HG02759 (cell line): ENCODE data around the gene CDH13.

ENCODE experiments used
- ATAC-seq: cut with Tn5 transposase; IDR thresholded peaks from one replicate; pipeline ENCODE4 v1.9.1; 2021; ENCODE audit warnings: mild to moderate bottlenecking, moderate library complexity; ENCODE audit not compliant: unreplicated experiment

Gene CDH13

GRCh38 chr16:82773018-82773417 lies 146.2 kb downstream of the CDH13 start:
- no peak for ATAC-seq

DNA sequence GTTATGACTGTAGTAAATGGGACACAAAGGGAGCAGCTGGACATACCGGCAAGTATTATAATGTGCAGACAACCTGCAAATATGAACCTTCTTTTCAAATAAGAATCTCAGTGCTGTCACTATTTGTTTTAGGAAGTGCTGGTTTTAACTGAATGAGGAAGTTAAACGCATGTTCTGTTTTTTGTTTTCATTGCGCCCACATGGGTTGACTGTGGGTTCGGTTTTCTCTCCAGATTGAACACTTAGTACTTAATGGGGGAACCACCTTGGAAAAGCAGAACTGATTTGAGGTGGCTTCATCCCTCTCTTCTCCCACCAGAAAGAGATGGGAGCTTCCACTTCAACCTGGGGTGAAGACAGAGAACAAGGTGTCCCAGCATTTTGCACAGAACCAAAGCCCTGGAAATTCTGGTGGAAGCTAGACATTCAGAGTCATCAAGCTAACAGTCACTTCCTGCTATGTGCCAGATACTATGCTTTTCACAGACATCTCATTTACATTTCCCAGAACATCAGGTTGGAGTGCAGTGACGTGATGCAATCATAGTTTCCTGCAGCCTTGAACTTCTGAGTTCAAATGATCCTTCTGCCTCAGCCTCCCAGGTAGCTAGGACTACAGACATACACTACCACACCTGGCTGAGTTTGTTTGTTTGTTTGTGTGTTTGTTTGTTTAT lies 149.8 kb downstream of the CDH13 start:
- no peak for ATAC-seq

DNA sequence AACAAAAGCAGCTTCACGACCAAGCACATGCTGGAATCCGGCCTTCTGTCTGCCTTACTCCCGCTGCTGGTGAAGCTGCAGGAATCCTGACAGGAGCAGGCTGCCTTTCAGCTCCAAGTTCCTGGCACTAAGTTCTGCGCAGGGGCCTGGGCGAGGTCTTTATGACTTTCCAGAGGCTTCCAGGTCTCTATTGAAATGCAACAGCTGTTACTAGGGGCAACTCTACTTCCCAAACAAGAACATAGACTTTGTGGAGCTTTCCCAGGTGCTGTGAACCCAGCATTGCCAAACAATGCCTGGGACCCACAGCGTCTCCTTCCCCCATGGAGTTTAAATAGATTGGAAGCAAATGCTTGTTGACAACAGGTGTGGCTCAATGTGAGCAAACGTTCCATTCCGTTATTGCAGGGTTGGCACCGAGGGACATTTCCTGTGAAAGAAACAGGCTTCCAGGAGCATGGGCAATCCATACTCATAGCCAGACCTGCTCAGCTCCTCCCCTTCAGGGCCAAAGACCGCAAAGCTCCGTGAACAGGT lies 156.0 kb downstream of the CDH13 start:
- no peak for ATAC-seq

GRCh38 chr16:82783933-82784572 lies 157.3 kb downstream of the CDH13 start:
- no peak for ATAC-seq

DNA sequence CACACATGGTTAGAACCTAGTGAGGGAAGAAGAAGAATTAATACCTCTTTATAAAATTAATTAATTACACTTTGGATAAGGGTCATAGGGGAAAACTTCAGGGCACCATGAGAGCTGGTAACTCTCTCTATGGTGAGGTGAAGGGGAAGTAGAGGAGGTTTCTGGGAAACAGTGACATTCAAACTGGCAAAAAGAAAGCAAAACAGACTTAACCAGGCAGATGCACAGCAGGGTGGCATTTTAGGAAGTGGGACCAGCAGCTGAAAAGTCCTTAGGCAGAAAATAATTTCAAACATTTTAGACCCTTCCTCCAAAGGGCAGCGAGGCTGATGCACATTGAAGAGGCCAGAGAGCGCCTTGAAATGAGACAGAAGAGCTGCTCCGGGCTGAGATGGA lies 157.8 kb downstream of the CDH13 start:
- ATAC-seq, result no peak

DNA sequence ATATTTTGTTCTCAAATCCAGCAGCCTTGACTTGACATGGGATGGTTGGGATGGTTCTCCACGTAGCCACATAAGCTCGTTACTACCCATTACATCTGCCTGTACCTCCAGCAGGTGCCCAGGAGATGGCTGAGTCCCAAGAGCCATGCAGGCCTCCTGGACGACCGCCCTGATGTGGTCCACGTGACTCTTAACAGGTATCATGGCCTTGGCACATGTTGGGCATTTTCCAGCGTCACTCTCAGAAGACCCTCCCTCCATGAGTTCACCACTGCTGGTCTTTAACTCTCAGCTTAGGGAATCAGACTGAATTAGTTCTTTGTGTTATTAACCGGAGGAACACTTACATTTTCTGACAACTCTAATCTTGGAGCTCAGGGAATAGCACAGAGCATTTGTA lies 161.5 kb downstream of the CDH13 start:
- ATAC-seq, result no peak

DNA sequence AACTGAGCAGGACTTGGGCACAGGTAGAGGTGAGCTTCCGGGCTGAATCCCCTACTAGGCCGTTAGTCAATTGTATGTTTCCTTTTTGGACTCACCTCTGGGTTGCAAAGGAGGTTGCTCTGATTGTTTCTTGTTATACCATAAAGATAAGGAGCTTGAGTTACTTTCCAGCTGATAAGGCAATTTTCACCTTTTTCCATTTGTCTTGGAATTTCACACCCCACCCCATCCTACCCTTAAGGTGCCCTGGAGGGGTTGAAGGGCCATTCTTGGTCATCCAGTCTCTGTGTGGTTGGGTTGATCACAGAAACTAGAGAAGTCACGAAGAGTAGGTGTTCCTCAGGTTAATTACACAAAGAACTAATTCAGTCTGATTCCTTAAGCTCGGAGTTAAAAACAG lies 162.2 kb downstream of the CDH13 start:
- no peak for ATAC-seq

GRCh38 chr16:82792693-82793092 lies 165.9 kb downstream of the CDH13 start:
- ATAC-seq, result no peak

GRCh38 chr16:82793528-82794245 lies 166.9 kb downstream of the CDH13 start:
- no peak for ATAC-seq

- no peak for ATAC-seq
Observed at GRCh38 chr16:82796047-82796446, 169.3 kb downstream of the CDH13 start.

- ATAC-seq, result no peak
Observed at GRCh38 chr16:82801361-82801760, 174.6 kb downstream of the CDH13 start.

DNA sequence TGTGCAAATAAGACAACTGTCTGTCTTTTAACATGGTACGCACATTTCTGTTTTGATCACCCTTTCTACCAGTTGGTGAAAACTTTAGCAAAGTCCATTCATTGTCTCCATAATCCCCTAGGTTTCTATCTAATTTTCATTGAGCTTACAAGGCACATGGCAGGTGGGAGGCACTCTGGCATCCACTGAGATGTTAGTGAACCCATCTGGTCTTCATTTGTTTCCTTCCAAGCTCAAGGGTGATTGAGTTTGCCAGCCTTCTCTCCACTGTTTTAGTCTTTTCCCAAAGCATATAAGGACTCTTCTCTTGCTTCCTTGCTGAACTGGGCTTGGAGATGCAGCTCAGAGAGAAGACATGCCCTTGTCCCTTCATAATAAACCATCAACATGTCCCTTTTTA lies 179.1 kb downstream of the CDH13 start:
- ATAC-seq, result no peak

DNA sequence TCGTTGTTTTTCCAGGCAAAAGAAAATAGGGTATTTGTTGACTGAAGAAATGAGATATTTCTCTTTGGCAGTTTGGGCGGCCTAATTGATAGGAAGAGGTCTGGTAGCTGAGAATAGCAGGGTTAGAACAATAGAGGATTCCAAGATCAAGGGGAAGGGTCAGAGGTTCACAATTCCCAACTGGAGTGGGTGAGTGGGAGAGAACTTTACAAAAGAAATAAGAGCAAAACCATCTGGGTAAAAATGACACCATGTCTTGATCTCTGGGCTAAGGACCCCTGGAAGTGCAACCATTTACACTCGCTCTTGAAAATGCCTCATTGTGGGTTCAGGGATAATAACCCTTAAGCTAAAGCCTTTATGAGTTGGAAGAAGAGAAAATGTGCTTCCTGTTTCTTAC lies 180.5 kb downstream of the CDH13 start:
- no peak for ATAC-seq

DNA sequence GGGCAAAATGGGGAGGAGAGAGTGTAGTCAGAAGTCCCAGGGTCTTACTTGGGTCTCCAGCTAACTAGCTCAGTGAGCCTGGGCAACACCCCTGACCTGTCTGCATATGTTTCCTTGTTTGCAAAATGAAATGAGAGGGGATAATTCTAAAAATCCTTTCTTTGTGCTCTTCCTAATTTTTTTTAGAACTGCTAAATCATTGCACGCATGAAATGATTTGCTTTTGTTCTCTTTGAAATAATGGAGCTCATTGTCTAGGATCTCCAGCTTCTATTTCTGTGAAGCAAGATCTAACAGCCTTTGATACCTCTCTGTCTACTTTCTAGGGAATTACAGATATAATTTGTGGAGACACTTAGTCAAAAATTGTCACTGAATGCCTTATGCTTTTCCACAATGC lies 181.3 kb downstream of the CDH13 start:
- ATAC-seq, result no peak

- no peak for ATAC-seq
Observed at GRCh38 chr16:82810077-82810476, 183.3 kb downstream of the CDH13 start.

GRCh38 chr16:82814059-82814458 lies 187.3 kb downstream of the CDH13 start:
- no peak for ATAC-seq

- ATAC-seq, result no peak
Observed at GRCh38 chr16:82819286-82819685, 192.5 kb downstream of the CDH13 start.

GRCh38 chr16:82820855-82821254 lies 194.1 kb downstream of the CDH13 start:
- no peak for ATAC-seq

GRCh38 chr16:82824408-82824807 lies 197.6 kb downstream of the CDH13 start:
- no peak for ATAC-seq

DNA sequence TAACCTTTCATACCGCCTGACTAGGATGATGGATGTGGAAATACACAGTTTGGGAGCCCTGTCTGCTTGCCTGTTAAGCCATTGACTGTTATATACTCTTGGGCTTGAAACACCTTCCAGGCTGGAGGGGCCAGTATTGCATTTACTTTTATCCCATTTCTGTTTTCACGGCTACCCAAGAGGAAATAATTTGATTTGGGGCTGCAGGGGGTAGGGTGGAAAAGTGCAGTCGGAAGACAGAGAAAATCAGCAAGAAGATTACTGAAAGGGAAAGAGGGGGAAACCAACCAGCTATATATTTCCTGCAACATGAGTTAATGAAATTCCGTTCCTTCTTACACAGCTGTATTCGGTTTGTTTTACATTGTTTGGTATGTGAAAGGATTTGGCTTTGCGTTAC lies 202.5 kb downstream of the CDH13 start:
- ATAC-seq, result no peak

DNA sequence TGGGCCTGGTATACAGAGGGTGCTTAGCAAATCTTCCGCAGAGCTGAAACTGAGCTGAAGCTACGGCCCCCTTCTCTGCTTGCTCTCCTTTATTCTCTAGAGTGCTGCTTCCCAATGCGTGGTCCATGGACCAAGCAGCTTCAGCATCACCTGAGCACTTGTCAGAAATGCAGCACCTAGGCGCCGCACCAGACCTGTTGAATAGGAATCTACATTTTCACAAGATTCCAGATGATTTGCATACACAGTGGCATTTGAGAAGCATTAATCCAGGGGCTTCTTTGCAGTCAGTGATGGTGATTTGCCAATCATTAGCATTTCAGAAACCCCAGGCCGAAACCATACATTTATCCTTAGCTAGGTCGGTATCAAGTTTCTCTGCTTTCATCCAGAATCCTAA lies 204.2 kb downstream of the CDH13 start:
- no peak for ATAC-seq

GRCh38 chr16:82832821-82833220 lies 206.1 kb downstream of the CDH13 start:
- no peak for ATAC-seq
